AG09319 (cell line): ENCODE measurements around the gene EPS8L3.

Experiments used
- DNase-seq: peaks from one replicate; pipeline ENCODE4 v3.0.0-alpha.2; 2010; ENCODE audit warnings: low read depth; ENCODE audit errors: extremely low read depth
- TF ChIP-seq, protein P1 (sequence below): IDR thresholded peaks from 2 replicates; pipeline ENCODE4 v1.5.1; 2011; ENCODE audit warnings: low read depth, mild to moderate bottlenecking, inconsistent platforms, low read length, moderate library complexity

Gene EPS8L3

DNA sequence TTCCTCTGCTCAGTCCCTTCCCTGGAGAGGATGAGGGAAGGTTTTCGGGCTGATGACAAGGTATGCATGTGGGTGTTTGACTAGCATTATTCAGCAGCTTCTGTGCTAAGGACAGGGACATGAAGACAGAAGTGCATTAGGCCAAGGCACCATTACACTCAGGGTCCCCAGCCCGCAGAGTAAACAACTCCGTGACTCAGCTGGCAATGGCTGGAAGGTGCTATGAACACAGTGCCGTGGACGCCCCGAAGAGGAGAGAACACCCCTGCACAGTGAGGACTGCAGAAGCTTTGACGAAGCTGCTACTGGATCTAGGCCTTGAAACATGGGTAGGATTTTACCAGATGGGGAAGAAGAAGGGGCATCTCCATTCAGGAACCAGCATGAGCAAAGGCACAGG lies 13.7 kb upstream of the EPS8L3 start:
- DNase-seq = no peak
- TF ChIP-seq, protein P1, sequence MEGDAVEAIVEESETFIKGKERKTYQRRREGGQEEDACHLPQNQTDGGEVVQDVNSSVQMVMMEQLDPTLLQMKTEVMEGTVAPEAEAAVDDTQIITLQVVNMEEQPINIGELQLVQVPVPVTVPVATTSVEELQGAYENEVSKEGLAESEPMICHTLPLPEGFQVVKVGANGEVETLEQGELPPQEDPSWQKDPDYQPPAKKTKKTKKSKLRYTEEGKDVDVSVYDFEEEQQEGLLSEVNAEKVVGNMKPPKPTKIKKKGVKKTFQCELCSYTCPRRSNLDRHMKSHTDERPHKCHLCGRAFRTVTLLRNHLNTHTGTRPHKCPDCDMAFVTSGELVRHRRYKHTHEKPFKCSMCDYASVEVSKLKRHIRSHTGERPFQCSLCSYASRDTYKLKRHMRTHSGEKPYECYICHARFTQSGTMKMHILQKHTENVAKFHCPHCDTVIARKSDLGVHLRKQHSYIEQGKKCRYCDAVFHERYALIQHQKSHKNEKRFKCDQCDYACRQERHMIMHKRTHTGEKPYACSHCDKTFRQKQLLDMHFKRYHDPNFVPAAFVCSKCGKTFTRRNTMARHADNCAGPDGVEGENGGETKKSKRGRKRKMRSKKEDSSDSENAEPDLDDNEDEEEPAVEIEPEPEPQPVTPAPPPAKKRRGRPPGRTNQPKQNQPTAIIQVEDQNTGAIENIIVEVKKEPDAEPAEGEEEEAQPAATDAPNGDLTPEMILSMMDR = no peak

DNA sequence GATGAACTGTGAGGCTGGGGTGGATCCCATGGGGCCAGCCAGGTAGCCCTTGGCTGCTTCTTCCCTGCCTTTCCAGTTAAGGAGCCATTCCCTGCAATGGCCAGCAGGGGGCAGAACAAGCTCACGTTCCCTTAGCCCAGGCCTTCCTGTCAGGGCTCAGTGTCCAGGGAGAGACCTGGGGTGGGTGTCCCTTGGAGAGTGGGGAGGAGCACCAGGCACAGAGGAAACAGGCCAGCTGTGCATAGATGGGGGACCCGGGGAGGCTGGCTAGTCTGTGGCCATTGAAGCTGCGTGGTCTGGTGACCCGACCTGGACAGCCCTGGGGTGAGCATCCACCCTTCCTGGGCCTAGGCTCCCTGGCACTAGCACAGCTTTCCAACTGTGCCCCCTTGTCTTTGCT lies 13.2 kb upstream of the EPS8L3 start:
- TF ChIP-seq, protein P1 = peak; percentile 95
- peak; percentile 56 for DNase-seq

DNA sequence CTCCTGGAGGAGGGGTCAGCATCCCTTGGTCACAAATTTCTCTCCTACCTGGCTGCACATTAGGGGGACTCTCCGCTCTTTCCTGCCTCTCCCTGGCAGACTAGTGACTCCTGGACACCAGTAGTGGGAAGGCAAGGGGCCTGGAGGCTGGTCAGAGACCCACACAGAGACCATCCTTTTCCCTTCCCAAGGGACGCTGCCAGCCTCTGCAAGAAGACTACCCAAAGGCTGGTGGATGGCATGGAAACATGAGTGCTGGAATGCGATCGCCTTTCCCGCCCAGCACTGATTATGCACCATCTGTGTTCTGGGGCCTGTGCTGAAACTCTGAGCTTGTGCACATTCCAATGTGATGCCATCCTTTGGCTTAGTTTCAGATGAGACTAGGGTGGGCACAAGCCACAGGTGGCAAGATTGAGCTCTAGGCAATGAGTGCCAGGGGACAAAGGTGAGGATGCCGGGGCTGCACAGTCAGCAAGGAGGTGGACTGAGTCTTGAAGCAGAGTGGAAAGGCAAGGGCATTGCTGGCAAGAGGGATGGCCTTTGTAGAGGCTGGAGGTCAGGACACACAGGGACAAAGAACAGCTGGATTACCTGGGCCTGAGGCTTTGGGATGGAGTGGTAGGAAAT lies 12.6 kb upstream of the EPS8L3 start:
- no peak for DNase-seq
- TF ChIP-seq, protein P1 = no peak; the same call in 1 of the 2 replicates

DNA sequence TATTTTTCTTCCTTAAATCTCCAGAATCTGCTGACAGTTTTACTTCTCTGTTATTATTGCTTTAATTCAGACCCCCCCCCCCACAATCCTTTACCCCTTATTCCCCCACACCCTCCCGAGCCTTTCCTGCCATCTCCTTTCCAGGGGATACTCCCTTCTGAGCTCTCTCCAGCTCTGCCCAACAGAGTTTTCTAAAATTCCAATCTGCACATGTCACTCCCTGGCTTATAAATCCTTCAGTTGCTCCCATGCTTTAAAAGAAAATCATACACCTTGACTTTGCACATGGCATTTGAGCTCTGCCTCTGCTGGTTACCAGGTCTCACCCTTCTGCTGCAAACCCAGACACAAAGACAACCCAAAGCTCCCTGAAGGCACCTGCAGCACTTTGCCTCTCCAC lies 11.7 kb upstream of the EPS8L3 start:
- no peak for DNase-seq
- TF ChIP-seq, protein P1 = no peak

- TF ChIP-seq, protein P1 = no peak
- no peak for DNase-seq
Measured at GRCh38 chr1:109773900-109774485, 10.3 kb upstream of the EPS8L3 start.

- TF ChIP-seq, protein P1 = peak; percentile 97
- peak; percentile 69 for DNase-seq
Measured at GRCh38 chr1:109773203-109773899, 9.6 kb upstream of the EPS8L3 start.

DNA sequence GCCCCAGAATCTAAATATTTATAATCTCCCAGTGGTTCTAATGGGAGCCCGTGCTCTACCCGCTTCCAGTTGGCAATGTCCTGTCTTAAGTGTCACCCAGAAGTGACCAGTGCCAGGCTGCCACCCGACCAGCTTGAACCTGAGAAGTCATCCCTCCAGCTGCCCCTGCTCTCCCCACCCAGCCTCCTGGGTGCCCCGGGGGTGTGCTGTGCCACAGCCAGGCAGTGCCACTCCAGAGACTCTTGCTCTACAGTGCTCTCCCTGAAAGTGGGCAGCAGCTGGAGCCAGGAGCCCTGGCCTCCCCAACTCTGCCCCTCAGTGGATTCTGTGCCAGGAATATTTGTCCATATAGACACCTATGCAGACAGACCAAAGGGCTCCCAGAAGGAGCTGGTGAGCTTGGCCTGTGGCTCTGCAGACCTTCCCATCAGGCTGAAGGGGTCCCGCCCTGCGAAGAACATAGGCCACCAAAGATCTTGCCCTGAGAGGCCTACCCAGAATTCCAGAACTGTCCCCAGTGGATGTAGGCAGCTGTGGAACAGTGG lies 9.0 kb upstream of the EPS8L3 start:
- no peak for DNase-seq
- TF ChIP-seq, protein P1 = no peak
